Neural progenitor cell (in vitro differentiated cells): ENCODE measurements around the gene ADCY5. TPM values are rescaled to one million over a fixed set of nuclear protein-coding genes. Genes with fewer than 3 reads are reported as not detected.

Experiments used
- DNase-seq: peaks from one replicate; pipeline ENCODE4 v3.0.0-alpha.2; 2016; ENCODE audit warnings: low spot score
- H2AFZ ChIP-seq: fragments of 200-600 bp; sonication (generic); replicated peaks from 2 replicates; pipeline ENCODE4 v1.6.1; 2016; ENCODE audit warnings: antibody characterized with exemption
- H3F3A ChIP-seq: fragments of 200-600 bp; sonication (generic); 2 replicates; pipeline ENCODE4 v1.6.1; 2016; ENCODE audit warnings: antibody characterized with exemption, low read depth
- H3K27ac ChIP-seq: fragments of 200-600 bp; sonication (generic); 2 replicates; pipeline ENCODE4 v1.5.1; 2016; ENCODE audit warnings: mild to moderate bottlenecking
- H3K27me3 ChIP-seq: fragments of 200-600 bp; sonication (generic); 2 replicates; pipeline ENCODE4 v1.6.1; 2016; ENCODE audit warnings: mild to moderate bottlenecking, moderate library complexity
- H3K36me3 ChIP-seq: fragments of 200-600 bp; sonication (generic); 2 replicates; pipeline ENCODE4 v1.5.1; 2016
- H3K4me1 ChIP-seq: fragments of 200-600 bp; sonication (generic); 2 replicates; pipeline ENCODE4 v1.6.1; 2016; ENCODE audit warnings: mixed run types
- H3K4me2 ChIP-seq: fragments of 200-600 bp; sonication (generic); 2 replicates; pipeline ENCODE4 v1.6.1; 2016
- H3K4me3 ChIP-seq: fragments of 200-600 bp; sonication (generic); 2 replicates; pipeline ENCODE4 v1.5.1; 2016
- H3K79me2 ChIP-seq: fragments of 200-600 bp; sonication (generic); 2 replicates; pipeline ENCODE4 v1.6.1; 2016; ENCODE audit warnings: low read depth
- H3K9ac ChIP-seq: fragments of 200-600 bp; sonication (generic); 2 replicates; pipeline ENCODE4 v1.6.1; 2016
- H3K9me3 ChIP-seq: fragments of 200-600 bp; sonication (generic); 2 replicates; pipeline ENCODE4 v1.5.1; 2016; ENCODE audit warnings: low read depth
- H4K20me1 ChIP-seq: fragments of 200-600 bp; sonication (generic); 2 replicates; pipeline ENCODE4 v1.6.1; 2016; ENCODE audit warnings: low read depth
- H3K27ac Mint-ChIP-seq: 3 replicates; pipeline ENCODE4 v1.8.0; 2021; ENCODE audit warnings: mixed read lengths
- H3K27me3 Mint-ChIP-seq: 2 replicates; pipeline ENCODE4 v1.8.0; 2022; ENCODE audit warnings: low read depth, mild to moderate bottlenecking, inconsistent platforms, moderate library complexity, mixed read lengths; ENCODE audit not compliant: insufficient read depth
- H3K36me3 Mint-ChIP-seq: 3 replicates; pipeline ENCODE4 v1.8.0; 2021; ENCODE audit warnings: mixed read lengths
- H3K4me1 Mint-ChIP-seq: 3 replicates; pipeline ENCODE4 v1.8.0; 2021; ENCODE audit warnings: mixed read lengths
- H3K4me3 Mint-ChIP-seq: 3 replicates; pipeline ENCODE4 v1.8.0; 2021; ENCODE audit warnings: mild to moderate bottlenecking, moderate library complexity, mixed read lengths
- H3K9me3 Mint-ChIP-seq: 3 replicates; pipeline ENCODE4 v1.8.0; 2020; ENCODE audit warnings: mixed read lengths
- EZH2 ChIP-seq: fragments of 200-600 bp; sonication (generic); IDR thresholded peaks from 2 replicates; pipeline ENCODE4 v1.6.1; 2017; ENCODE audit warnings: antibody characterized with exemption, mild to moderate bottlenecking, moderate library complexity
- EZH2phosphoT487 ChIP-seq: fragments of 200-600 bp; sonication (generic); IDR thresholded peaks from 2 replicates; pipeline ENCODE4 v1.6.1; 2017; ENCODE audit warnings: antibody characterized with exemption
- total RNA-seq: library from RNA; depleted of rRNA; stranded (reverse); fragments of >200 nt; gene quantifications from 2 replicates; pipeline ENCODE4 v1.2.3, GENCODE V29; 2015; ENCODE audit warnings: low replicate concordance
- TF ChIP-seq, protein P1 (sequence below): fragments of 200-600 bp; sonication (generic); IDR thresholded peaks from 2 replicates; pipeline ENCODE4 v1.5.1; 2017; ENCODE audit warnings: antibody characterized with exemption, mild to moderate bottlenecking

ADCY5 gene
- total RNA-seq, 1 donor from 2014 or later, result 1.6 TPM

DNA sequence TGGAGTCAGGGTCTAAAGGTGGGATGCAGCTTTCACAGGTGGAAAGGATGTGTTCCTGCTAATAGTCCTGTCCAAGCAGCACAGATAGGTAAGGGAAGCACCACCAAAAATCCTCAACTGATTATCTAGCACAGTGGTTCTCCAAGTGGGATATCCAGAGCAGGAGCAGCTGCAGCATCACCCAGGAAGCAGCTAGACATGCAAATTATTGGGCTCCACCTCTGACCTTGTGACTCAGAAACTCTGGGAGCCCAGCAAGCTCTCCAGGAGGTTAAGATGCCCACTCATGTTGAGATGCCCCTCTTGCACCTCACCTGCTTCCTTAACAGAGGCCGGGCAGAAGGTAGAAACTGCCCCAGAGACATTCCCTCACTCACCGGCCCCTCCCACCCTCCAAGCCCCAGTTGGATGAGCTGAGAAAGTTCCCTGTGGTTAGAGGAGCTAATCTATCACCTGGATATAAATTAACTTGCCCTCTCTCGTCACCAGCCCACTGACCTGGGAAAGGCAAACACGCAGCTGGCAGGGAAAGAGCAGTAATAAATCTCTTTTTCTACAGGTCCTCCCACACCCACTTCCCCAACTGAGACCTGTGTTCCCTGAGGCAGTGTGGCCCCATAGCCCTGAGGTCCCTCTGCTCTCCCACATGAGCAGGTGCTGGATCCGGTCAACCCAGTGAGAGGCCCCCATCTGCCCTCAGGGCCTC lies 39.3 kb downstream of the ADCY5 start:
- Mint-ChIP-seq H3K9me3 (no peaks in the 10 kb centered on the region), H3K27me3 (peaks cover 9% of the 10 kb centered on the region), H3K4me1 (peaks cover 34% of the 10 kb centered on the region), H3K36me3 (no peaks in the 10 kb centered on the region), H3K27ac (no peak overlapping the region), H3K4me3 (no peak overlapping the region)
- Histone ChIP-seq H3K27me3 (no peaks in the 10 kb centered on the region), H3K4me2 (no peak overlapping the region), H3K9me3 (no peaks in the 10 kb centered on the region), H2AFZ (no peak overlapping the region), H3K36me3 (no peaks in the 10 kb centered on the region), H3K27ac (no peak overlapping the region), H3K9ac (no peak overlapping the region), H3K4me1 (peaks cover 20% of the 10 kb centered on the region), H4K20me1 (no peaks in the 10 kb centered on the region), H3K79me2 (no peaks in the 10 kb centered on the region), H3K4me3 (no peak overlapping the region), H3F3A (no peaks in the 10 kb centered on the region)
- no peak for TF ChIP-seq EZH2
- TF ChIP-seq, protein P1, sequence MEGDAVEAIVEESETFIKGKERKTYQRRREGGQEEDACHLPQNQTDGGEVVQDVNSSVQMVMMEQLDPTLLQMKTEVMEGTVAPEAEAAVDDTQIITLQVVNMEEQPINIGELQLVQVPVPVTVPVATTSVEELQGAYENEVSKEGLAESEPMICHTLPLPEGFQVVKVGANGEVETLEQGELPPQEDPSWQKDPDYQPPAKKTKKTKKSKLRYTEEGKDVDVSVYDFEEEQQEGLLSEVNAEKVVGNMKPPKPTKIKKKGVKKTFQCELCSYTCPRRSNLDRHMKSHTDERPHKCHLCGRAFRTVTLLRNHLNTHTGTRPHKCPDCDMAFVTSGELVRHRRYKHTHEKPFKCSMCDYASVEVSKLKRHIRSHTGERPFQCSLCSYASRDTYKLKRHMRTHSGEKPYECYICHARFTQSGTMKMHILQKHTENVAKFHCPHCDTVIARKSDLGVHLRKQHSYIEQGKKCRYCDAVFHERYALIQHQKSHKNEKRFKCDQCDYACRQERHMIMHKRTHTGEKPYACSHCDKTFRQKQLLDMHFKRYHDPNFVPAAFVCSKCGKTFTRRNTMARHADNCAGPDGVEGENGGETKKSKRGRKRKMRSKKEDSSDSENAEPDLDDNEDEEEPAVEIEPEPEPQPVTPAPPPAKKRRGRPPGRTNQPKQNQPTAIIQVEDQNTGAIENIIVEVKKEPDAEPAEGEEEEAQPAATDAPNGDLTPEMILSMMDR, result no peak
- no peak for TF ChIP-seq EZH2phosphoT487
- no peak for DNase-seq

DNA sequence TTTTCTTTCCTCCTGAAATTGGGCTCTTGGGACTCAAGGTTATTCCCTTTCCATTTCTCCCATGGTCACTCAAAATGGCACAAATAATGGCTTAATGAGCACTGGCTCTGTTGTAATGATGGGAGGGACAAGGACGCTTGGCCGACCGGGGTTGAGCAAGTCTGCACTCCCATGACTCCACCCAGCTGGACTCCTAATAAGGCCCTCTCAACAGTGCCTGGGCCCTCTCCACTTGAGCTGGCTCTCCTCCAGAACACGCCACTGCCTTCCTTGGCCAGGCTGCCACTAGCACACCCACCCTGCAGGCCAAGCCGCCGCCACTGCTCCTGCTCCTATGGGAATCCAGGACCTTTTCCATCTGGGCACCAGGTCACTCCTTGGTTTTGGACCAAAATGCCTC lies 42.3 kb downstream of the ADCY5 start:
- H3K4me2 ChIP-seq, result no peak overlapping the region
- H3K4me3 ChIP-seq, result no peak overlapping the region
- H3K9me3 ChIP-seq, result no peaks in the 10 kb centered on the region
- Mint-ChIP-seq H3K36me3 (no peaks in the 10 kb centered on the region), H3K27ac (no peak overlapping the region), H3K9me3 (no peaks in the 10 kb centered on the region), H3K27me3 (peaks cover 4% of the 10 kb centered on the region), H3K4me1 (peaks cover 15% of the 10 kb centered on the region), H3K4me3 (no peak overlapping the region)
- H3F3A ChIP-seq, result no peaks in the 10 kb centered on the region
- H3K27ac ChIP-seq, result no peak overlapping the region
- H3K79me2 ChIP-seq, result no peaks in the 10 kb centered on the region
- H3K4me1 ChIP-seq, result peaks cover 9% of the 10 kb centered on the region
- H3K36me3 ChIP-seq, result no peaks in the 10 kb centered on the region
- no peak for DNase-seq
- no peak overlapping the region for H2AFZ ChIP-seq
- H4K20me1 ChIP-seq, result no peaks in the 10 kb centered on the region
- no peak overlapping the region for H3K9ac ChIP-seq
- no peaks in the 10 kb centered on the region for H3K27me3 ChIP-seq
- TF ChIP-seq EZH2, result no peak
- no peak for TF ChIP-seq EZH2phosphoT487
- TF ChIP-seq, protein P1, result no peak

GRCh38 chr3:123405936-123406510 lies 42.9 kb downstream of the ADCY5 start:
- Histone ChIP-seq H3K27ac (no peak overlapping the region), H3K36me3 (no peaks in the 10 kb centered on the region), H3K79me2 (no peaks in the 10 kb centered on the region), H3K9me3 (no peaks in the 10 kb centered on the region), H3K9ac (no peak overlapping the region), H3K4me1 (peaks cover 9% of the 10 kb centered on the region), H3F3A (no peaks in the 10 kb centered on the region), H3K4me3 (no peak overlapping the region), H3K27me3 (no peaks in the 10 kb centered on the region), H2AFZ (no peak overlapping the region), H3K4me2 (no peak overlapping the region), H4K20me1 (no peaks in the 10 kb centered on the region)
- H3K9me3 Mint-ChIP-seq, result no peaks in the 10 kb centered on the region
- H3K27ac Mint-ChIP-seq, result no peak overlapping the region
- DNase-seq, result no peak
- no peaks in the 10 kb centered on the region for H3K27me3 Mint-ChIP-seq
- no peak overlapping the region for H3K4me3 Mint-ChIP-seq
- no peaks in the 10 kb centered on the region for H3K36me3 Mint-ChIP-seq
- TF ChIP-seq EZH2phosphoT487 (no peak), EZH2 (no peak)
- TF ChIP-seq, protein P1, result no peak
- H3K4me1 Mint-ChIP-seq, result peaks cover 10% of the 10 kb centered on the region
